Esophagus muscularis mucosa (tissue), 3 donors: Measurements from ENCODE around the gene DSTN.

Source experiments
- CTCF ChIP-seq, 3 experiments: fragments of 200-600 bp in 2 of 3; fragments of 450-650 bp in 1 of 3; sonication (generic) in 2 of 3; IDR thresholded peaks; one replicate each; pipeline ENCODE4 v1.5.1; 2017 to 2019; ENCODE audit warnings: antibody characterized with exemption in 3 of 3, mild to moderate bottlenecking in 2 of 3, moderate library complexity in 1 of 3
- POLR2A ChIP-seq: fragments of 450-650 bp; IDR thresholded peaks from one replicate; pipeline ENCODE4 v1.6.1; 2017; ENCODE audit warnings: antibody characterized with exemption, moderate library complexity, mild to moderate bottlenecking, low read depth

GRCh38 chr20:17538517-17539170 is 31.2 kb upstream of the DSTN start:
- no peak for TF ChIP-seq CTCF (IDR thresholded peaks at IDR 0.05)
- no peak for TF ChIP-seq POLR2A
